HAP-1 (cell line): Measurements from ENCODE around the gene MYCL.

Source experiments
- DNase-seq, 2 experiments: peaks; one replicate each; pipeline ENCODE4 v3.0.0-alpha.2; 2016 to 2020; ENCODE audit warnings: low spot score in 2 of 2
- H3K27me3 ChIP-seq: fragments of 250-450 bp; sonication (Bioruptor Pico); 2 replicates; pipeline ENCODE4 v1.5.1; 2020; ENCODE audit warnings: low read depth, mild to moderate bottlenecking, moderate library complexity
- H3K36me3 ChIP-seq: fragments of 250-450 bp; sonication (Bioruptor Pico); replicated peaks from 2 replicates; pipeline ENCODE4 v1.5.1; 2020; ENCODE audit warnings: mild to moderate bottlenecking
- H3K4me1 ChIP-seq: fragments of 250-450 bp; sonication (Bioruptor Pico); 2 replicates; pipeline ENCODE4 v1.5.1; 2020; ENCODE audit warnings: mild to moderate bottlenecking
- H3K4me3 ChIP-seq: fragments of 250-450 bp; sonication (Bioruptor Pico); 2 replicates; pipeline ENCODE4 v1.5.1; 2020; ENCODE audit warnings: mild to moderate bottlenecking, moderate library complexity
- H3K9me3 ChIP-seq: fragments of 250-450 bp; sonication (Bioruptor Pico); 2 replicates; pipeline ENCODE4 v1.5.1; 2020; ENCODE audit warnings: mild to moderate bottlenecking, moderate library complexity
- in situ Hi-C: fragments of 300-500 bp; cut with MboI; formaldehyde crosslinking; loops from 3 replicates; pipeline ENCODE4 v1.14.3; 2020; ENCODE audit warnings: low sequenced_read_pairs, inconsistent platforms, mixed read lengths

Gene MYCL

GRCh38 chr1:39905172-39905571, 3.5 kb upstream of the MYCL start:
- in situ Hi-C loops, result no loop called here
- no peaks in the 10 kb centered on the region; the same call in 1 of the 2 replicates for H3K4me1 ChIP-seq
- H3K9me3 ChIP-seq, result peaks cover 11% of the 10 kb centered on the region
- no peaks in the 10 kb centered on the region for H3K27me3 ChIP-seq
- DNase-seq, result no peak
- no peak overlapping the region for H3K4me3 ChIP-seq
- H3K36me3 ChIP-seq, result no peaks in the 10 kb centered on the region

- in situ Hi-C loops, result no loop called here
- Histone ChIP-seq H3K4me1 (peaks cover 24% of the 10 kb centered on the region), H3K9me3 (no peaks in the 10 kb centered on the region; the same call in 1 of the 2 replicates), H3K27me3 (no peaks in the 10 kb centered on the region), H3K36me3 (no peaks in the 10 kb centered on the region), H3K4me3 (peak overlapping the region; percentile 68)
- no peak for DNase-seq
These were observed 717 bp upstream of the MYCL start for GRCh38 chr1:39902460-39902807.

GRCh38 chr1:39901464-39901713, 328 bp downstream of the MYCL start:
- DNase-seq, result no peak
- H3K4me3 ChIP-seq, result peak overlapping the region; percentile 85
- in situ Hi-C loops, result no loop called here
- H3K9me3 ChIP-seq, result no peaks in the 10 kb centered on the region
- H3K27me3 ChIP-seq, result no peaks in the 10 kb centered on the region
- no peaks in the 10 kb centered on the region for H3K36me3 ChIP-seq
- peaks cover 35% of the 10 kb centered on the region for H3K4me1 ChIP-seq

GRCh38 chr1:39900662-39901463, 854 bp downstream of the MYCL start:
- in situ Hi-C loops, result no loop called here
- Histone ChIP-seq H3K4me3 (peak overlapping the region; percentile 85), H3K4me1 (peaks cover 40% of the 10 kb centered on the region), H3K36me3 (no peaks in the 10 kb centered on the region), H3K9me3 (no peaks in the 10 kb centered on the region), H3K27me3 (no peaks in the 10 kb centered on the region)
- peak in 1 of 2 experiments; percentile 66 for DNase-seq

- H3K27me3 ChIP-seq, result no peaks in the 10 kb centered on the region
- no peaks in the 10 kb centered on the region for H3K9me3 ChIP-seq
- no peak for DNase-seq
- H3K36me3 ChIP-seq, result no peaks in the 10 kb centered on the region
- peaks cover 50% of the 10 kb centered on the region for H3K4me1 ChIP-seq
- in situ Hi-C loops, result no loop called here
- peak overlapping the region; percentile 85 for H3K4me3 ChIP-seq
These were observed 1.8 kb downstream of the MYCL start for GRCh38 chr1:39899611-39900538.

- peaks cover 59% of the 10 kb centered on the region for H3K4me1 ChIP-seq
- H3K27me3 ChIP-seq, result no peaks in the 10 kb centered on the region
- peak; percentile 93 to 98 for DNase-seq
- in situ Hi-C loops, result no loop called here
- H3K9me3 ChIP-seq, result no peaks in the 10 kb centered on the region
- H3K36me3 ChIP-seq, result no peaks in the 10 kb centered on the region
- peak overlapping the region; percentile 85 for H3K4me3 ChIP-seq
These were observed 2.8 kb downstream of the MYCL start for GRCh38 chr1:39898648-39899603.

- H3K27me3 ChIP-seq, result no peaks in the 10 kb centered on the region
- peak; percentile 90 to 94 for DNase-seq
- H3K36me3 ChIP-seq, result no peaks in the 10 kb centered on the region
- H3K9me3 ChIP-seq, result no peaks in the 10 kb centered on the region
- in situ Hi-C loops, result no loop called here
- H3K4me3 ChIP-seq, result peak overlapping the region; percentile 15; the same call in 1 of the 2 replicates
- peaks cover 66% of the 10 kb centered on the region for H3K4me1 ChIP-seq
These were observed 3.5 kb downstream of the MYCL start for GRCh38 chr1:39898191-39898590.

- Histone ChIP-seq H3K4me1 (peaks cover 76% of the 10 kb centered on the region), H3K27me3 (no peaks in the 10 kb centered on the region), H3K4me3 (no peak overlapping the region), H3K9me3 (no peaks in the 10 kb centered on the region), H3K36me3 (no peaks in the 10 kb centered on the region)
- in situ Hi-C loops, result no loop called here
- peak in 1 of 2 experiments; percentile 47 for DNase-seq
These were observed 4.6 kb downstream of the MYCL start for GRCh38 chr1:39896909-39897685.

- Histone ChIP-seq H3K27me3 (no peaks in the 10 kb centered on the region), H3K4me3 (no peak overlapping the region), H3K36me3 (no peaks in the 10 kb centered on the region), H3K4me1 (peaks cover 82% of the 10 kb centered on the region), H3K9me3 (no peaks in the 10 kb centered on the region)
- in situ Hi-C loops, result no loop called here
- DNase-seq, result no peak
These were observed 5.8 kb downstream of the MYCL start for GRCh38 chr1:39895731-39896480.

GRCh38 chr1:39894884-39895495, 6.7 kb downstream of the MYCL start:
- H3K4me1 ChIP-seq, result peaks cover 80% of the 10 kb centered on the region
- in situ Hi-C loops, result no loop called here
- DNase-seq, result no peak
- H3K36me3 ChIP-seq, result no peaks in the 10 kb centered on the region
- H3K9me3 ChIP-seq, result no peaks in the 10 kb centered on the region
- H3K27me3 ChIP-seq, result no peaks in the 10 kb centered on the region
- no peak overlapping the region for H3K4me3 ChIP-seq

- H3K27me3 ChIP-seq, result no peaks in the 10 kb centered on the region
- peak; percentile 85 to 97 for DNase-seq
- H3K4me1 ChIP-seq, result peaks cover 62% of the 10 kb centered on the region
- no peaks in the 10 kb centered on the region for H3K9me3 ChIP-seq
- H3K4me3 ChIP-seq, result no peak overlapping the region
- H3K36me3 ChIP-seq, result no peaks in the 10 kb centered on the region
- in situ Hi-C loops, result no loop called here
These were observed 8.8 kb downstream of the MYCL start for GRCh38 chr1:39892601-39893595.
